GM12878 (cell line): ENCODE results near the gene SPG21.

ENCODE experiments used
- BRCA1 ChIP-seq: IDR thresholded peaks from 2 replicates; pipeline ENCODE4 v1.6.1; 2011; ENCODE audit warnings: low read depth, low read length, improper control_type of control experiment
- POLR2AphosphoS5 ChIP-seq: IDR thresholded peaks from 2 replicates; pipeline ENCODE4 v1.6.1; 2011; ENCODE audit warnings: mild to moderate bottlenecking, low read length, inconsistent platforms
- SUPT20H ChIP-seq: IDR thresholded peaks from 2 replicates; pipeline ENCODE4 v1.6.1; 2011; ENCODE audit warnings: low read depth, mild to moderate bottlenecking, low read length, moderate library complexity, borderline replicate concordance; ENCODE audit not compliant: control insufficient read depth
- SUZ12 ChIP-seq: fragments of 200-600 bp; sonication (generic); IDR thresholded peaks from one replicate; pipeline ENCODE4 v1.6.1; 2018; ENCODE audit warnings: antibody characterized with exemption, mild to moderate bottlenecking; ENCODE audit not compliant: unreplicated experiment
- TF ChIP-seq, protein P1 (sequence below), 3 experiments: IDR thresholded peaks in 2 of 3; conservative IDR thresholded peaks in 1 of 3; 2 replicates each; pipeline ENCODE4 v1.5.1; 2011; ENCODE audit warnings: low read depth in 3 of 3, low read length in 3 of 3, mild to moderate bottlenecking in 3 of 3, control low read depth in 2 of 3, moderate library complexity in 2 of 3, inconsistent platforms in 1 of 3, mixed read lengths in 1 of 3; ENCODE audit not compliant: control insufficient read depth in 2 of 3, insufficient read depth in 1 of 3; ENCODE audit errors: extremely low read depth in 1 of 3
- TF ChIP-seq, protein P2 (sequence below): IDR thresholded peaks from 2 replicates; pipeline ENCODE4 v1.6.1; 2011; ENCODE audit warnings: low read depth, low read length, improper control_type of control experiment, borderline replicate concordance

DNA sequence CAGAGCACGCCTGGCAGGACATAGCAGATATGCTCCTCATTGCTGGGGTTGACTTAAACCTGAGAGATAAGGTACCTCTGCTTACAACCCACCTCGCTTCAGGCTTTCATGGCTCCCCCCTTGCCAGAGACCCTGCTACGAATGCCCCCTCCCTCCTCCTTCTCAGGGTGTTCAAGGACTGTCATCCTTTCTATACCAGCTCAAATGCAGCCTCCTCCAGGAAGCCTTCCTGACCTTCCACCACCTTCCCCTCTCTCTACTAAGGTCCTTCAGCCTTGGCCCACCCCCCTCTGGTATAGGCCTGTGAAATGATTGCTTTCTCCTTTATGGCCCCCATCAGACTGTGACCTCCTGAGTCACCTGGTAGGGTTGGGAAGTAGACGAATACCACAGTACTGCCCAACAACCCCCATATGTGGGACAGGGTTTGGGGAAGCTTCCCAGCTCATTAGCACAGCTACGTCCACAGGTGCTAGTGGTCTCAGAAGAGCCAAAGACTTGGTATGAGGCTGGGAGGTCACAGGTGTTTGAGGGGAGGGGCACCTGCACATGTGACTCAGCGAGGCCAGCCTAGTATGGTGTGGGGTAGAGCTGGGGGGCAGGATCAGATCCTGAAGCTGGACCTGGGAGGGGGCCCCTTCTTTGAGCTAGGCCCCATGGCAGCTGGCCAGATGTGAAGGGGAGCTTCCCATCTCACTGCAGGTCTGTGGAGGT lies 46.0 kb downstream of the SPG21 start:
- TF ChIP-seq, protein P1, sequence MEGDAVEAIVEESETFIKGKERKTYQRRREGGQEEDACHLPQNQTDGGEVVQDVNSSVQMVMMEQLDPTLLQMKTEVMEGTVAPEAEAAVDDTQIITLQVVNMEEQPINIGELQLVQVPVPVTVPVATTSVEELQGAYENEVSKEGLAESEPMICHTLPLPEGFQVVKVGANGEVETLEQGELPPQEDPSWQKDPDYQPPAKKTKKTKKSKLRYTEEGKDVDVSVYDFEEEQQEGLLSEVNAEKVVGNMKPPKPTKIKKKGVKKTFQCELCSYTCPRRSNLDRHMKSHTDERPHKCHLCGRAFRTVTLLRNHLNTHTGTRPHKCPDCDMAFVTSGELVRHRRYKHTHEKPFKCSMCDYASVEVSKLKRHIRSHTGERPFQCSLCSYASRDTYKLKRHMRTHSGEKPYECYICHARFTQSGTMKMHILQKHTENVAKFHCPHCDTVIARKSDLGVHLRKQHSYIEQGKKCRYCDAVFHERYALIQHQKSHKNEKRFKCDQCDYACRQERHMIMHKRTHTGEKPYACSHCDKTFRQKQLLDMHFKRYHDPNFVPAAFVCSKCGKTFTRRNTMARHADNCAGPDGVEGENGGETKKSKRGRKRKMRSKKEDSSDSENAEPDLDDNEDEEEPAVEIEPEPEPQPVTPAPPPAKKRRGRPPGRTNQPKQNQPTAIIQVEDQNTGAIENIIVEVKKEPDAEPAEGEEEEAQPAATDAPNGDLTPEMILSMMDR (IDR thresholded peaks at IDR 0.05 in 2 of 3, conservative IDR thresholded peaks at IDR 0.05 in 1 of 3; ENCODE audit: control insufficient read depth in 2 of 3, extremely low read depth in 1 of 3, insufficient read depth in 1 of 3, low read depth in 3 of 3, low read length in 3 of 3): no peak
- TF ChIP-seq SUPT20H (no peak), BRCA1 (no peak), SUZ12 (no peak), POLR2AphosphoS5 (no peak)
- TF ChIP-seq, protein P2, sequence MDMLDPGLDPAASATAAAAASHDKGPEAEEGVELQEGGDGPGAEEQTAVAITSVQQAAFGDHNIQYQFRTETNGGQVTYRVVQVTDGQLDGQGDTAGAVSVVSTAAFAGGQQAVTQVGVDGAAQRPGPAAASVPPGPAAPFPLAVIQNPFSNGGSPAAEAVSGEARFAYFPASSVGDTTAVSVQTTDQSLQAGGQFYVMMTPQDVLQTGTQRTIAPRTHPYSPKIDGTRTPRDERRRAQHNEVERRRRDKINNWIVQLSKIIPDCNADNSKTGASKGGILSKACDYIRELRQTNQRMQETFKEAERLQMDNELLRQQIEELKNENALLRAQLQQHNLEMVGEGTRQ: no peak
